Endothelial cell of umbilical vein (primary cell): ENCODE results near the gene CEMIP. TPM values are rescaled to one million over a fixed set of nuclear protein-coding genes. Genes with fewer than 3 reads are reported as not detected.

ENCODE experiments used
- BruUV-seq: library from RNA; stranded (reverse); fragments of 400-500 nt; replicated peaks from 2 replicates; lab custom pipeline; 2021; lab: Mats Ljungman, UMichigan
- CTCF ChIA-PET: fragments of 300-600, 350-600 bp; sonication (Branson Sonifier 250); formaldehyde crosslinking; loops from one replicate; lab custom pipeline; 2021; ENCODE audit warnings: antibody characterized with exemption, inconsistent platforms; lab: Charles Lee
- POLR2A ChIA-PET: fragments of 300-600, 350-600 bp; sonication (Branson Sonifier 250); formaldehyde crosslinking; loops from one replicate; lab custom pipeline; 2021; ENCODE audit warnings: antibody characterized with exemption, inconsistent platforms; lab: Charles Lee
- DNase-seq: peaks from one replicate; pipeline ENCODE4 v3.0.0-alpha.2; 2011; ENCODE audit warnings: low read depth, low spot score
- FAIRE-seq: peaks from 2 replicates; lab custom pipeline; 2011; peaks lifted over from hg19 to GRCh38; lab: Jason Lieb, UNC
- H2AFZ ChIP-seq: 2 replicates; pipeline ENCODE4 v1.6.0; 2012; ENCODE audit warnings: low read depth, low read length, control low read depth, inconsistent platforms
- H3K27ac ChIP-seq: 2 replicates; pipeline ENCODE4 v1.5.1; 2011; ENCODE audit warnings: low read depth, mild to moderate bottlenecking, control low read depth, low read length, moderate library complexity; ENCODE audit not compliant: insufficient read depth
- H3K27me3 ChIP-seq, 2 experiments: 2 replicates each; pipeline versions ENCODE4 v1.6.0 to v1.6.1; 2011; ENCODE audit warnings: low read length in 2 of 2, mixed read lengths in 1 of 2; ENCODE audit not compliant: control insufficient read depth in 2 of 2, insufficient read depth in 2 of 2
- H3K36me3 ChIP-seq, 2 experiments: 2 replicates in 1 of 2; 3 replicates in 1 of 2; pipeline ENCODE4 v1.5.1; 2011; ENCODE audit warnings: low read length in 2 of 2, mild to moderate bottlenecking in 1 of 2, moderate library complexity in 1 of 2; ENCODE audit not compliant: control insufficient read depth in 2 of 2, insufficient read depth in 2 of 2; ENCODE audit errors: extremely low read depth in 1 of 2
- H3K4me1 ChIP-seq: 3 replicates; pipeline ENCODE4 v1.5.1; 2011; ENCODE audit warnings: mild to moderate bottlenecking, low read length; ENCODE audit not compliant: control insufficient read depth, insufficient read depth; ENCODE audit errors: extremely low read depth
- H3K4me2 ChIP-seq: 2 replicates; pipeline ENCODE4 v1.6.1; 2011; ENCODE audit warnings: low read length, control low read depth, mixed read lengths; ENCODE audit not compliant: insufficient read depth
- H3K4me3 ChIP-seq, 3 experiments: fragments of 200-600 bp in 1 of 3; sonication (generic), shearing (Covaris generic) in 1 of 3; replicated peaks in 1 of 3; 2 replicates each; pipeline ENCODE4 v1.5.1; 2011 to 2016; ENCODE audit warnings: control low read depth in 3 of 3, low read length in 3 of 3, mild to moderate bottlenecking in 2 of 3, inconsistent platforms in 1 of 3, low read depth in 1 of 3, moderate library complexity in 1 of 3; ENCODE audit not compliant: insufficient read depth in 1 of 3
- H3K79me2 ChIP-seq: 2 replicates; pipeline ENCODE4 v1.6.0; 2012; ENCODE audit warnings: low read length, inconsistent platforms; ENCODE audit not compliant: control insufficient read depth, insufficient read depth
- H3K9ac ChIP-seq: replicated peaks from 2 replicates; pipeline ENCODE3; 2011; ENCODE audit warnings: low read length, control low read depth; ENCODE audit not compliant: insufficient read depth; ENCODE audit errors: extremely low read depth
- H3K9me1 ChIP-seq: replicated peaks from 3 replicates; pipeline ENCODE4 v1.6.0; 2011; ENCODE audit warnings: mild to moderate bottlenecking, low read length; ENCODE audit not compliant: control insufficient read depth, insufficient read depth; ENCODE audit errors: extremely low read depth
- H3K9me3 ChIP-seq: replicated peaks from 2 replicates; pipeline ENCODE4 v1.5.1; 2012; ENCODE audit warnings: low read length, inconsistent platforms; ENCODE audit not compliant: control insufficient read depth, insufficient read depth
- H4K20me1 ChIP-seq: replicated peaks from 2 replicates; pipeline ENCODE3; 2011; ENCODE audit warnings: mild to moderate bottlenecking, low read length; ENCODE audit not compliant: control insufficient read depth, insufficient read depth; ENCODE audit errors: extremely low read depth
- EZH2 ChIP-seq: IDR thresholded peaks from 2 replicates; pipeline ENCODE4 v1.6.1; 2012; ENCODE audit warnings: borderline replicate concordance, low read depth, mild to moderate bottlenecking, moderate library complexity, low read length, inconsistent platforms; ENCODE audit not compliant: severe bottlenecking
- GATA2 ChIP-seq: IDR thresholded peaks from 2 replicates; pipeline ENCODE4 v1.7.0; 2011; ENCODE audit warnings: low read depth, mild to moderate bottlenecking, moderate library complexity, mixed read lengths, low read length; ENCODE audit not compliant: insufficient read length, insufficient read depth
- JUN ChIP-seq: IDR thresholded peaks from 2 replicates; pipeline ENCODE4 v1.6.1; 2011; ENCODE audit warnings: borderline replicate concordance, low read depth; ENCODE audit not compliant: insufficient read length, insufficient read depth
- MYC ChIP-seq: IDR thresholded peaks from one replicate; pipeline ENCODE4 v1.6.1; 2011; ENCODE audit warnings: mild to moderate bottlenecking, low read depth, low read length
- POLR2A ChIP-seq: IDR thresholded peaks from 2 replicates; pipeline ENCODE4 v1.6.1; 2012; ENCODE audit warnings: low read depth, mild to moderate bottlenecking, control low read depth, low read length
- dilution Hi-C: fragments of 300-500 bp; cut with MboI; formaldehyde crosslinking; loops from one replicate; pipeline ENCODE4 v1.15.0; 2019; ENCODE audit warnings: low sequenced_read_pairs; ENCODE audit not compliant: extremely low pct_ligation_motif_present
- intact Hi-C: fragments of 100-400 bp; cut with micrococcal nuclease; formaldehyde crosslinking; loops from one replicate; pipeline ENCODE4 v1.10.0; 2022
- polyA plus RNA-seq, 4 experiments: library from polyadenylated mRNA; depleted of rRNA in 3 of 4; stranded (reverse) in 3 of 4; unstranded in 1 of 4; fragments of >200 nt; gene quantifications; 2 replicates each; pipeline versions ENCODE4 v1.2.1 to v1.2.3, GENCODE V29; 2011 to 2012; ENCODE audit warnings: missing spikeins in 1 of 4
- total RNA-seq: library from RNA; stranded (reverse); gene quantifications from 2 replicates; pipeline ENCODE4 v1.2.3, GENCODE V29; 2021
- TF ChIP-seq, protein P1 (sequence below): IDR thresholded peaks from 2 replicates; pipeline ENCODE4 v1.6.1; 2011; ENCODE audit not compliant: insufficient read depth, insufficient read length

The CEMIP gene
- total and polyA plus RNA-seq, 2 donors (not counting 3 experiments of a cell fraction or from before 2014, with no cell fraction given), result 0.01 TPM; not detected in 1

DNA sequence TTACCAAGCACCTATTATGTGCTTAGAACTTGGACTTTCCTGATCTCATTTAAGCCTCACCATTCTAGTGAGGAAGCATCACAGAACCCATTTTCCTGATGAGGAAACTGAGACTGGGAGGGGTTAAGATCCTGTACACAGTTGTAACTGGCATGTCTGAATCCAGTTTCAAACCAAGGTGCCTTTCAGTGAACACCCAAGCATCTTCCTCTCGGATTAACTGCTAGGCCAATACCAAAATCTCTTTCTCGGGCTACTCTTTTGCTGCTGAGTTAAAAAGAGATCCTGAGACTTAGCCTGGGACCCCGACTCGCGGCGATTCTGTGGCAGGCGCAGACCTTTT is 578 bp upstream of the CEMIP start:
- intact Hi-C loops (loop anchor here (5.0 kb wide), 1 partner anchor 191 kb away; no protein-coding TSS in a partner anchor), dilution Hi-C loops (no loop called here)
- FAIRE-seq, result no peak
- ChIA-PET POLR2A (no interaction called here), CTCF (interaction anchor here (0.9 to 7.5 kb wide), 13 partner anchors 8 to 488 kb away, joined by 3 to 828 read pairs (median 49); partner anchors contain the start of gene ABHD17C)
- no peak overlapping the region for H3K4me3 ChIP-seq
- H3K9ac ChIP-seq, result no peak overlapping the region
- no peaks in the 10 kb centered on the region for H4K20me1 ChIP-seq
- peaks cover 18% of the 10 kb centered on the region for H3K4me1 ChIP-seq
- BruUV-seq, result no TSS peak
- no peaks in the 10 kb centered on the region for H3K36me3 ChIP-seq
- H3K4me2 ChIP-seq, result peak overlapping the region; percentile 49
- H3K27ac ChIP-seq, result no peak overlapping the region
- TF ChIP-seq GATA2, result no peak
- TF ChIP-seq JUN, result no peak
- no peak for TF ChIP-seq POLR2A
- DNase-seq, result peak; percentile 12
- no peaks in the 10 kb centered on the region for H3K9me1 ChIP-seq
- H3K79me2 ChIP-seq, result no peaks in the 10 kb centered on the region
- peaks cover 17% of the 10 kb centered on the region in 2 experiments for H3K27me3 ChIP-seq
- no peak overlapping the region for H2AFZ ChIP-seq
- no peaks in the 10 kb centered on the region for H3K9me3 ChIP-seq

DNA sequence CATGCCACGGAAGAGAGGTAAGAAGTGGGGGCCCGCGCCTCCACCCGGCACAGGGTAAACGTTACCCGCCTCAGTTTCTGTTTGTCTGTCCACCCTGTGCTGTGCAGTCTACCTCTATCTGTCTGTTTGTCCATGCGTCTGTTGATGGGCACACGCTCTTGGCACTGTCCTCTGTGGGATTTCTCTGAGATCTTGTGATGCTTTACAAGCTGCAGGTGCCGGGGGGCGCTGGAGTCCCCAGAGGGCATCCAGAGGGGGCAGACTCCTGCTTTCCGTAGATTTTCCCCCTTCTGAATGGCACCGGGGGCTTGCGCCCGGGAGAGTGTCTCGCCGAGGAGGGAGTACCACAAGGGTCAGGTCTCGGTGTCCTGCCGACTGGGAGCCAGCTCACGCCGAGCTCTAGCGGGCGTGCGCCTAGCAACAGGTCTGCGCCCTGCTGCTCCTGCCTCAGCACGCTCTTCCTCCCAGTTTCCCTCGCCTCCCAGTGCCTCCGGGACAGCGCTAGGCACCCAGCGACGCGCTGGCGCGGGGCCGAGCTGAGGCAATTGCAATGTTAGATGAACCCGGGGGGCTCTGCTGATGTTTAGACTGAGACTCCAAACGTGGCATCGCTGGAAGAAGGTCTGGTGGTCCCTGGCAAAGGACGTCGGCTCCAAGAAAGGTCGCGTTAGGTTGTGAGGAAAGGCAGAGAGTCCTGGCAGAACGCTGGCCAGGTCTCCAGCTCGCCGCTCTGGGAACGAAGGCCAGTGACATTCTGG is 667 bp downstream of the CEMIP start:
- ChIA-PET CTCF (interaction anchor here (0.7 to 7.5 kb wide), 34 partner anchors 14 to 1399 kb away, joined by 3 to 828 read pairs (median 4); partner anchors contain the start of genes ABHD17C and STARD5), POLR2A (no interaction called here)
- H3K36me3 ChIP-seq, result no peaks in the 10 kb centered on the region
- peak overlapping the region in 1 of 3 experiments; percentile 22 for H3K4me3 ChIP-seq
- FAIRE-seq (no peak), DNase-seq (peak; percentile 19)
- TF ChIP-seq EZH2 (peak; percentile 81), GATA2 (no peak), POLR2A (no peak), MYC (no peak)
- TF ChIP-seq, protein P1, sequence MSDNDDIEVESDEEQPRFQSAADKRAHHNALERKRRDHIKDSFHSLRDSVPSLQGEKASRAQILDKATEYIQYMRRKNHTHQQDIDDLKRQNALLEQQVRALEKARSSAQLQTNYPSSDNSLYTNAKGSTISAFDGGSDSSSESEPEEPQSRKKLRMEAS, result no peak
- H2AFZ ChIP-seq, result no peak overlapping the region
- no peak overlapping the region for H3K27ac ChIP-seq
- intact Hi-C loops, result loop anchor here (1.0 to 5.0 kb wide), 5 partner anchors 120 to 486 kb away; no protein-coding TSS in a partner anchor
- BruUV-seq, result no TSS peak
- no peak overlapping the region for H3K9ac ChIP-seq
- dilution Hi-C loops, result no loop called here
- no peaks in the 10 kb centered on the region for H4K20me1 ChIP-seq
- peaks cover 18% of the 10 kb centered on the region for H3K4me1 ChIP-seq
- H3K9me1 ChIP-seq, result no peaks in the 10 kb centered on the region
- H3K27me3 ChIP-seq, result peaks cover 17 to 21% of the 10 kb centered on the region in 2 experiments
- peak overlapping the region; percentile 49 for H3K4me2 ChIP-seq
- H3K9me3 ChIP-seq, result no peaks in the 10 kb centered on the region
- H3K79me2 ChIP-seq, result no peaks in the 10 kb centered on the region
